Endodermal cell (in vitro differentiated cells): ENCODE measurements around the gene SHISA9. TPM values are rescaled to one million over a fixed set of nuclear protein-coding genes. Genes with fewer than 3 reads are reported as not detected.
A peak's percentile ranks its signal among the peaks of the same experiment; 100 is the strongest.

Experiments used
- DNase-seq: peaks from one replicate; pipeline ENCODE4 v3.0.0-alpha.2; 2017
- H3K27ac ChIP-seq: 2 replicates; pipeline ENCODE4 v1.5.1; 2013; ENCODE audit warnings: mild to moderate bottlenecking, low read depth, low read length, moderate library complexity
- H3K27me3 ChIP-seq: 2 replicates; pipeline ENCODE4 v1.6.1; 2013; ENCODE audit warnings: mild to moderate bottlenecking, low read length, moderate library complexity; ENCODE audit not compliant: insufficient read depth, control insufficient read depth, poor library complexity, severe bottlenecking
- H3K36me3 ChIP-seq: 2 replicates; pipeline ENCODE4 v1.7.0; 2013; ENCODE audit warnings: mild to moderate bottlenecking, low read length, moderate library complexity; ENCODE audit not compliant: control insufficient read depth, insufficient read depth
- H3K4me1 ChIP-seq: one replicate; pipeline ENCODE4 v1.7.0; 2013; ENCODE audit warnings: low read length; ENCODE audit not compliant: control insufficient read depth, insufficient read depth
- H3K4me3 ChIP-seq: 2 replicates; pipeline ENCODE4 v1.5.1; 2013; ENCODE audit warnings: mild to moderate bottlenecking, low read length, moderate library complexity
- H3K9ac ChIP-seq: 2 replicates; pipeline ENCODE4 v1.6.1; 2013; ENCODE audit warnings: mild to moderate bottlenecking, low read length, moderate library complexity; ENCODE audit not compliant: poor library complexity, severe bottlenecking; ENCODE audit errors: extremely low read depth
- H3K9me3 ChIP-seq: 2 replicates; pipeline ENCODE4 v1.6.1; 2013; ENCODE audit warnings: mild to moderate bottlenecking, low read length, moderate library complexity; ENCODE audit not compliant: control insufficient read depth
- H3K27ac Mint-ChIP-seq: 2 replicates; pipeline ENCODE4 v1.8.0; 2020; ENCODE audit warnings: mixed read lengths
- H3K27me3 Mint-ChIP-seq: 2 replicates; pipeline ENCODE4 v1.8.0; 2021; ENCODE audit warnings: mild to moderate bottlenecking, mixed read lengths; ENCODE audit not compliant: insufficient read depth
- H3K36me3 Mint-ChIP-seq: 2 replicates; pipeline ENCODE4 v1.8.0; 2020; ENCODE audit warnings: low read depth, mixed read lengths
- H3K4me1 Mint-ChIP-seq: 2 replicates; pipeline ENCODE4 v1.8.0; 2020; ENCODE audit warnings: mixed read lengths
- H3K4me3 Mint-ChIP-seq: 2 replicates; pipeline ENCODE4 v1.8.0; 2020; ENCODE audit warnings: mild to moderate bottlenecking, moderate library complexity, mixed read lengths
- H3K9me3 Mint-ChIP-seq: 2 replicates; pipeline ENCODE4 v1.8.0; 2020; ENCODE audit warnings: mild to moderate bottlenecking, mixed read lengths
- CTCF ChIP-seq: fragments of 200-600 bp; sonication (generic); conservative IDR thresholded peaks from 2 replicates; pipeline ENCODE4 v1.5.0; 2021; ENCODE audit warnings: antibody characterized with exemption, mild to moderate bottlenecking
- WGBS, 2 experiments: methylation state at CpG; one replicate each; pipeline versions ENCODE4 v1.1.5 to v1.1.7; 2013; ENCODE audit warnings: missing lambda C conversion rate in 2 of 2, mixed read lengths in 1 of 2; ENCODE audit not compliant: insufficient coverage in 1 of 2, insufficient read length in 1 of 2; 5-methylcytosine and 5-hydroxymethylcytosine counted together
- total RNA-seq, 2 donors: library from RNA; stranded (reverse); fragmentation: NEBNext Ultra II Directional in 1 of 2; extraction: Animal tissue kit (Norgen Biotek cat#: 25700) in 1 of 2; gene quantifications; 2 replicates in 1 of 2; 3 replicates in 1 of 2; pipeline ENCODE4 v1.2.1, GENCODE V29; 2021

SHISA9 gene
- total RNA-seq, 2 donors from 2014 or later: 5.2 to 27.8 TPM

- Mint-ChIP-seq H3K9me3 (no peaks in the 10 kb centered on the region), H3K4me3 (no peak overlapping the region), H3K27me3 (no peaks in the 10 kb centered on the region), H3K27ac (no peak overlapping the region), H3K4me1 (peaks cover 22% of the 10 kb centered on the region), H3K36me3 (peaks cover 3% of the 10 kb centered on the region)
- Histone ChIP-seq H3K36me3 (no peaks in the 10 kb centered on the region), H3K4me3 (no peak overlapping the region), H3K9ac (no peak overlapping the region), H3K27me3 (no peaks in the 10 kb centered on the region), H3K27ac (no peak overlapping the region), H3K4me1 (peaks cover 12% of the 10 kb centered on the region), H3K9me3 (peaks cover 14% of the 10 kb centered on the region)
- no peak for DNase-seq
- TF ChIP-seq CTCF: no peak
- 86 to 93% methylated on average over 3 of the region's 3 CpGs for WGBS, 2 experiments
These were observed 340.8 kb downstream of the SHISA9 start for GRCh38 chr16:13242201-13242600.

GRCh38 chr16:13244770-13245169 lies 343.4 kb downstream of the SHISA9 start:
- 90 to 92% methylated on average over 5 of the region's 5 CpGs for whole genome bisulfite sequencing, 2 experiments
- no peak for DNase-seq
- Histone ChIP-seq H3K9ac (no peak overlapping the region), H3K27me3 (no peaks in the 10 kb centered on the region), H3K4me3 (no peak overlapping the region), H3K27ac (no peak overlapping the region), H3K4me1 (peaks cover 9% of the 10 kb centered on the region), H3K9me3 (peaks cover 14% of the 10 kb centered on the region), H3K36me3 (no peaks in the 10 kb centered on the region)
- no peaks in the 10 kb centered on the region for H3K27me3 Mint-ChIP-seq
- peaks cover 10% of the 10 kb centered on the region for H3K4me1 Mint-ChIP-seq
- no peaks in the 10 kb centered on the region for H3K9me3 Mint-ChIP-seq
- H3K36me3 Mint-ChIP-seq: peaks cover 3% of the 10 kb centered on the region
- no peak overlapping the region for H3K4me3 Mint-ChIP-seq
- no peak overlapping the region for H3K27ac Mint-ChIP-seq
- no peak for TF ChIP-seq CTCF

GRCh38 chr16:13245713-13246377 lies 344.4 kb downstream of the SHISA9 start:
- Mint-ChIP-seq H3K27me3 (no peaks in the 10 kb centered on the region), H3K36me3 (peaks cover 3% of the 10 kb centered on the region), H3K9me3 (no peaks in the 10 kb centered on the region), H3K27ac (peak overlapping the region; percentile 23), H3K4me1 (peaks cover 10% of the 10 kb centered on the region), H3K4me3 (no peak overlapping the region)
- no peaks in the 10 kb centered on the region for H3K27me3 ChIP-seq
- H3K9ac ChIP-seq: no peak overlapping the region
- H3K4me1 ChIP-seq: peaks cover 9% of the 10 kb centered on the region
- H3K9me3 ChIP-seq: peaks cover 14% of the 10 kb centered on the region
- no peak overlapping the region for H3K27ac ChIP-seq
- H3K36me3 ChIP-seq: no peaks in the 10 kb centered on the region
- no peak for DNase-seq
- peak overlapping the region; percentile 13 for H3K4me3 ChIP-seq
- TF ChIP-seq CTCF: no peak
- WGBS, 2 experiments: 90 to 100% methylated on average over 3 to 6 of the region's 6 CpGs
